22Rv1 (cell line): Measurements from ENCODE around the gene C1orf146.

Source experiments
- ZFX ChIP-seq: fragments of 450-650 bp; IDR thresholded peaks from 2 replicates; pipeline ENCODE4 v1.6.1; 2017; ENCODE audit warnings: antibody characterized with exemption, borderline replicate concordance
- TF ChIP-seq, protein P1 (sequence below): fragments of 450-650 bp; IDR thresholded peaks from 2 replicates; pipeline ENCODE4 v1.5.1; 2017; ENCODE audit warnings: mild to moderate bottlenecking

DNA sequence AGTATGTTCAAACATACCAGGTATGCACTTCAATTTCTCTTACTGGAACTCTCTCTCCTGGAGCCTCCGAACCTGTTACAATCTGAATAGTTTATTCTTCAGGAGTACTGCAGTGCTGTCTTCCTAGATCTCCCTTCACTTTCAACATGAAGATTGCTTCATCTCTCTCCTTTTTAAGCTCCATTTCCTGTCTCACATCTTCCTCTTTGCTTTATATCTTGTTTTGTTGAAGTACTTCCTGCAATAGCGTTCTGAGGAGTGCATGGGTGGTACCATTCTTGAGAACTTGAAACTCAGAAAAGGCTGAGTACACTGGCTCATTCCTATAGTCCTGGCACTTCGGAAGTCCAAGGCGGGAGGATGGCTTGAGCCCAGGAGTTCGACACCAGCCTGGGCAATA is 15.7 kb upstream of the C1orf146 start:
- TF ChIP-seq, protein P1, sequence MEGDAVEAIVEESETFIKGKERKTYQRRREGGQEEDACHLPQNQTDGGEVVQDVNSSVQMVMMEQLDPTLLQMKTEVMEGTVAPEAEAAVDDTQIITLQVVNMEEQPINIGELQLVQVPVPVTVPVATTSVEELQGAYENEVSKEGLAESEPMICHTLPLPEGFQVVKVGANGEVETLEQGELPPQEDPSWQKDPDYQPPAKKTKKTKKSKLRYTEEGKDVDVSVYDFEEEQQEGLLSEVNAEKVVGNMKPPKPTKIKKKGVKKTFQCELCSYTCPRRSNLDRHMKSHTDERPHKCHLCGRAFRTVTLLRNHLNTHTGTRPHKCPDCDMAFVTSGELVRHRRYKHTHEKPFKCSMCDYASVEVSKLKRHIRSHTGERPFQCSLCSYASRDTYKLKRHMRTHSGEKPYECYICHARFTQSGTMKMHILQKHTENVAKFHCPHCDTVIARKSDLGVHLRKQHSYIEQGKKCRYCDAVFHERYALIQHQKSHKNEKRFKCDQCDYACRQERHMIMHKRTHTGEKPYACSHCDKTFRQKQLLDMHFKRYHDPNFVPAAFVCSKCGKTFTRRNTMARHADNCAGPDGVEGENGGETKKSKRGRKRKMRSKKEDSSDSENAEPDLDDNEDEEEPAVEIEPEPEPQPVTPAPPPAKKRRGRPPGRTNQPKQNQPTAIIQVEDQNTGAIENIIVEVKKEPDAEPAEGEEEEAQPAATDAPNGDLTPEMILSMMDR: no peak
- TF ChIP-seq ZFX: no peak
